GM12873 (cell line): Measurements from ENCODE around the gene TSHZ3.

Source experiments
- CTCF ChIP-seq: IDR thresholded peaks from 2 replicates; pipeline ENCODE4 v1.5.1; 2012; ENCODE audit warnings: low read depth, mild to moderate bottlenecking, moderate library complexity, low read length, control low read depth; ENCODE audit not compliant: insufficient read depth; ENCODE audit errors: missing control alignments

The TSHZ3 gene

GRCh38 chr19:31301306-31301980, 47.8 kb downstream of the TSHZ3 start:
- no peak for TF ChIP-seq CTCF

GRCh38 chr19:31300422-31300821, 48.8 kb downstream of the TSHZ3 start:
- TF ChIP-seq CTCF = no peak

GRCh38 chr19:31299665-31300064, 49.6 kb downstream of the TSHZ3 start:
- no peak for TF ChIP-seq CTCF

- TF ChIP-seq CTCF = no peak
Measured at GRCh38 chr19:31297991-31298390, 51.2 kb downstream of the TSHZ3 start.

- no peak for TF ChIP-seq CTCF
Measured at GRCh38 chr19:31296741-31297390, 52.4 kb downstream of the TSHZ3 start.

GRCh38 chr19:31294189-31294588, 55.0 kb downstream of the TSHZ3 start:
- no peak for TF ChIP-seq CTCF

- no peak for TF ChIP-seq CTCF
Measured at GRCh38 chr19:31292639-31293185, 56.5 kb downstream of the TSHZ3 start.
